Superior temporal gyrus (tissue), 1 donor: ENCODE measurements around the gene ZBTB20.
A peak's percentile ranks its signal among the peaks of the same experiment; 100 is the strongest.

Experiments used
- DNase-seq: peaks from one replicate; pipeline ENCODE4 v3.0.0-alpha.2; 2016; ENCODE audit errors: extremely low spot score

ZBTB20 gene

GRCh38 chr3:114377426-114377825, 769.7 kb downstream of the ZBTB20 start:
- DNase-seq = no peak

GRCh38 chr3:114376516-114377185, 770.4 kb downstream of the ZBTB20 start:
- no peak for DNase-seq

GRCh38 chr3:114375608-114376421, 771.3 kb downstream of the ZBTB20 start:
- no peak for DNase-seq

GRCh38 chr3:114374433-114374990, 772.6 kb downstream of the ZBTB20 start:
- no peak for DNase-seq

DNA sequence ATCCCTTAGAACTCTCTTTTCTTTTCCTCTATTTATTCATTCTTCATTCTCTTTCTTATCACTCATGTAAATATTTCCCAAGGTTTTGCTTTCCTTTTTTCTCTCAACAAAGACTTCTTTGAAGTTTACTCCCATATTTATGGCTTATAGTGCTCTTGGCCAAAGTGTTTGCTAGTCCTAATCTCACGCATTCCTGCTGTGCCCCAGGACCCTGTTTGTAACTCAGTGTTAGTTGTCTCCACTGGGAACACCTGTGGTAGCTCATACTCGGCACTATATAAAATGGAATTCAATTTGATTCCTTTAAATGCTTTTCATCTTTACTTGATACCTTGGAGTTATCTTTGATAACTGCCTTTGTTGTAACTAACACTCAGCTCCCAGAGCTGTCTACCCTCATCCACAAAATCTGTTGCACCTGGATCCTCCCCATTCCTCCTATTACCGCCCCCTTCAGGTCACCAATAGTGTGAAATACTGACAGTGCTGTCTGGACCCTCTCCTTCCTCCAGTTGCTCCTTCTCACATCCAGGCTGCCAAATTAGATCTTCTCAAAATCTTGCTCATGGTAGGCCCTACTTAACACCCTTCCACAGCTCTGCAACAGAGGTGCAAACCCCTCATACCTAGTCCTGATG, 776.4 kb downstream of the ZBTB20 start:
- DNase-seq = no peak

DNA sequence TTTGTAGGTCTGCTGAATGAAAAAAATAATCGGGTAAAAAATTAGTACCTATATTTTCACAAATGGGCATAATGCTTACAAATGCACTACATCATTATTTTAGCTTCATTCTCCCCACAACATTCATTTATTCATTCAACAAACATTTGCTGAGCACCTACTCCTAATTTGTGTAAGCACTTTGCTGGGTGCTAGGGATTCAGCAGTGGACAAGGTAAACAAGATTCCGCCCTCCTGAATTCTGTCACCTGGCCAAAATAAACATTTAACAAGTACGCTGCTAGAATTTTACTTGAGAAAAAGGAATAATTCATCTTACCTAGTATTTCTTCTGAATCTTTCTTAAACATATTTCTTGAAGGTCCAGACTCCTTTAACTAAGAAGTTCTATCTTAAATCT, 781.2 kb downstream of the ZBTB20 start:
- no peak for DNase-seq

DNA sequence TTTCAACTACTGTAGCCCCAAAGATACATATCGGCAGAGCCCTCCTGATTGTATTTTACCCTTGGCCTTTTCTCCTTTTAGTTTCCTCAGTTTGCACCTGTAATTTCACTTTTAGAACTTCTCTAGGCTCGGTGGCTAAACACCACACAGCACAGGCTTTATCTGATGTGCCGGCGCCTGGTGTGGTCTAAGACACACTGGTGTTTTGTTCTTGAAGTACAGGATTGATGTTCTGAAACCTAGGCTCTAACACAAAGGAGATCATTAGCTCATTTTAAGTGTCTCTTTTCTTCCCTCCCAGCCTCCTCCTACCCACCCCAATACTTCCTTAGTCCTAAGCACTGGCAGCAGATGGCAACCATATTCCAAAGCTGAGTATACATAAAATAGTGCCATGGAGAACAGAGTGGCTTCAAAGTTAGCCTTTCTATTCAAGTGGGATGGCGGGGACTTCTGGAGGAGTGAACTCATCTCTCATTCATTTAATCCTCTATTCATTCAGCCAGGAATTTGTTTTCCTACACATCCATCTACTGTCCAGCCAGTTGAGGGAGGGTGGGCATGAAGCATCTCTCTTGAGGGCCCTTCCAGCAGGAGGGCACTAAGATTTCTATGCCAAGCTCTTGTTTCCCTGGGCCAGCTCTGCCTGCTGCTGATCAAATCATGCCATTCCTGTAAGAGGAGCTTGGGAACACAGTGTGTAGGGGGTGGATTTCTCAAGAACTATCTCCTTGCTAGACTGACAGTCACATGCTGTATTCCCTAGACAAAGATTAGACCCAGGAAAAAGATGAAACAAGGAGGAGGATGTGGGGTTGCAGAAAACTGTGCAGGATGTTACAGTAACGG, 782.1 kb downstream of the ZBTB20 start:
- DNase-seq = no peak

- DNase-seq = peak; percentile 47
These were observed 783.4 kb downstream of the ZBTB20 start for GRCh38 chr3:114363554-114364202.

DNA sequence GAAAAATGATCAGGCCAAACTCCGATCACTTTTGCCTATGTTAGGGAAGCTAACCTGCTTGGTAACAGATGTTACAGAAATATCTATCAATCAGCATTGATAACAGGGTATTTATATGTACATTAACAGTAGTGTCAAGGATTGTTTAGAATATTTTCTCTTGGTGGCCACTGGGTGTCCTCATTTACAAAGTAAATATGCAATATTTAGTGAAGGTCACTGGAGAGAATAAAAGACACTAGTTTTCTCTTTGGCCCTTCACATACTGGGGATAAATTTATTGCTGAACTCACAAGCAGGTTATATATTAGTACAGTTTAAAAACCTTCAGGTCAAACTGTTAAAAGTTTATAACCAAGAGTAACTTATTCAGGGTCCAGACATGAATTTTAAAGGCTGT, 784.3 kb downstream of the ZBTB20 start:
- DNase-seq = peak; percentile 83

DNA sequence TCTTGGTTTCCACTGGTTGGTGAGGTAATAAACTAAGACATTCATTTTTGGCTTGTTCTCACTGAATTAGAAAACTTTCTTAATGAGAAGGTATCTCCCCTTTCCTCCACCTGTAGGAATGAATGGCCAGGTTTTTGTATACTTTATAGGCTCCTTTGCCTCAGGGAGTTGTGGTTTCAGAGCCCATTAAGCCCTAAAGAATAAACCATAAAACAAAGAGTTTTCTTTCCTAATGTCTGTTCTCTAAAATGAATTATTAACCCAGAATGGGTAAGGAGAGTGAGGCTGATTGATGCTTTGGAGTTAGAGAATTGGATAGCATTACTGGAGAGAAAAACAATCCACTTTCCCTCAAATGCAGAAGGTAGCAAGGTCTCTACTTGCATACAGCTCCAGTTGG, 785.7 kb downstream of the ZBTB20 start:
- no peak for DNase-seq

GRCh38 chr3:114356525-114356924, 790.6 kb downstream of the ZBTB20 start:
- no peak for DNase-seq

DNA sequence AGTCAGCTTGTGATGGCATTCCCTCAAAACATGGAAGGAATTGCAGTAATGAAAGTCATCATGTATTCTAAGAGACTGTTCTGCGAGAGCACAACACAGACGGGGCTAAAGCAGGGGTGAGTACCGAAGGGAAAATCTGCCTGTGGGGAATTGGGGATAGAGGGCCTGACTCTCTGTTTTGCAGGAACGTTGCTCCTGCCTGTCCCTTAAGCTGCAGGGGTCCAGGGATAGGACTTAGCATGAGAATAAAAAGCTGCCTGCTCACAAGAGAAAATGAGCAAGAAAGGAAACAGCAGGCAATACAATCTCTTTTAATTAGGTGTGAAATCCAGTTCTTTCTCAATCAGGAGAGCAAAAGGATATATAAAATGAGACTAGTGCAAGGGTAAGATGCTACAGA, 791.0 kb downstream of the ZBTB20 start:
- DNase-seq = no peak

- DNase-seq = no peak
These were observed 791.4 kb downstream of the ZBTB20 start for GRCh38 chr3:114355653-114356052.

DNA sequence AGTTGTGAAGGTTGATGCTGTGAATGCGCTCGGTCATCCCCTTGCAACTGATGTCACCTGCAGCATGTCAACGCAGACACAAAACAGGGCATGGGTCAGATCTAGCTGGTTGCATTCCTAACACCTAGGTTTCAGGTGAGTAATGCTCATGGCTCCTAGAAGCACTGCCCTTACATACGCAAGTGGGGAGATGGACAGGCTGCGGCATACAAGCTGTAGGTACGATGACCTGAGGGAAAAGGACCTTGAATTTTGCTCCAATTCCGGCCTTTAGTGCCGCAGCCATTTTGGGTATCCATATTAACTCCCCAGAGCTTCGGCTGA, 795.3 kb downstream of the ZBTB20 start:
- DNase-seq = no peak

DNA sequence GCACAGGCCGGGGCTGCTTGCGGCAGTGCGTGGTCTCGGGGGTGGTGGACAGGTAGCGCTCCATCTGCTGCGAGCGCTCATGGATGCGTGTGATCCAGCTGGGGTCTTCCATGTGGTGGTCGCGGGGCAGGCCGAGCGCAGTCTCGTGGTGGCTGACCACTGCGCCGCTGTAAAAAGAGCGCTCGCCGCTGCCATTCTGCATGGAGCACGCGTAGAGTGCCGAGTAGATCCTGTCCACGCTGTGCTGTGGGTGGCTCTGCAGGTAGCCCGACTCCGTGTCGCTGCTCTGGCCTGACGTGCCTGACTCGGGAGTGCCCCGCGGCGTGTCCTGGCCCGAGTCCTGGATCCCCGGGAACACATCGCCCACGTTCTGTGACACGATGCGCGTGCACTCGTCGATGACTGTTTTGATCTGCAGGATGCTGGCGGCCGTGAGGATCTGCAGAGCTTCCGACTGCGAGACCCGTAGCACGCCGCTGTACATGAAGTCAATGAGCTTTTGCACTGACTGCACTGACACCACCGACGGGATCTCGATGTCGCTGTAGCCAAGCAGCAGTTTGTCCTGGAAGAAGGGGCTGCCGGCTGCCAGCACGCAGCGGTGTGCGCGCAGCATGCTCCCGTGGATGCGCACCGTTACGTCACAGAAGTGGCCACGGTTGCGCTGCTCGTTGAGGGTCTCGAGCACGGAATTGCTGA, 795.8 kb downstream of the ZBTB20 start:
- no peak for DNase-seq

DNA sequence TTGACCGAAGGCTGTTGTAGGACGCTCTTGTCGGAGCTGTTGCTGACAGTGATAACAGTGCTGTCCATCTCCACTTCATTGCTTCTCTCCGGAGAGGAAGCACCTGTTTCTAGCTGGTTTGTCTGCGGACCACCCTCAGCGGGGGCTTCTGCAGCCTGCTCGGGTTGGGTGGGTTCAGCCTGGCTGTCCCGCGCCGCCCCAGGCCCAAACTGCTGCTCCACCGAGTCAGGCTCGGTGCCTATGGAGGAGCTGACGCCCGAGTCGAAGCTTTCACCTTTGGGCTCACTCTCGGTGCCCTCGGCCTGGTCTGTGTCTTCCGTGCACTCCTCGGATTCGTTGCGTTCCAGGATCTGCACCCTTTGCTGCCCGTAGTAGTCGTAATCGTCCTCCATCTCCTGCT, 796.4 kb downstream of the ZBTB20 start:
- no peak for DNase-seq

- DNase-seq = no peak
These were observed 796.8 kb downstream of the ZBTB20 start for GRCh38 chr3:114350271-114350670.

GRCh38 chr3:114344492-114344891, 802.6 kb downstream of the ZBTB20 start:
- no peak for DNase-seq

DNA sequence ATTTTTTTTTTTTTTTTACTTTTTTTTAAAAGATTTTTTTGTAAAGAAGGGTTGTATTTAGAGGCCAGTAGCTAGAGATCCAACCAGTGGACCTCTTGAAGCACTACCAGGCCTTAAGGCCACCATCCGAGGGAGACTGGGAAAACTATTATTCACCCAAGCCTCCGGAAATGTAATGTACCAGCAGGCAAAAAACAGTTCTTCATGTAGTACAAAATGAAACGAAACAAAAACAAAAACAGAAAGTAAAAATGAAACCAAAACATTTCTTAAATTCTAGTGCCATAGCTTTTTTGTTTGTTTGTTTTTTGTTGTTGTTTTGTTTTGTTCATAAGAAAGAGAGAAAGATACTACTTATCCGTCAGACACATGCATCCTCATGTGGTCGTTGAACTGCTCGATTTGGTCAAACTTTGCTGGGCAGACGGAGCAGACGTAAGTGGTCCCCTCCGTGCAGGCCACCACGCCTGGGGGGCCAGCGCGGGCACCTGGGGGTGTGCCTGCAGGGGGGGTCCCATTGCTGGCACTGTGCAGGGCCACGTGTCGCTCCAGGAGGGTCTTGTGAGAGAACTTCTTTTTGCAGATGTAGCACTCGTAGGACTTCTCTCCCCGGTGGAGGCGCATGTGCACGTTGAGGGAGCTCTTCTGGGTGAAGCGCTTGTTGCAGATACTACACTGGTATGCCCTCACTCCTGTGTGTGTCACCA, 808.3 kb downstream of the ZBTB20 start:
- no peak for DNase-seq

DNA sequence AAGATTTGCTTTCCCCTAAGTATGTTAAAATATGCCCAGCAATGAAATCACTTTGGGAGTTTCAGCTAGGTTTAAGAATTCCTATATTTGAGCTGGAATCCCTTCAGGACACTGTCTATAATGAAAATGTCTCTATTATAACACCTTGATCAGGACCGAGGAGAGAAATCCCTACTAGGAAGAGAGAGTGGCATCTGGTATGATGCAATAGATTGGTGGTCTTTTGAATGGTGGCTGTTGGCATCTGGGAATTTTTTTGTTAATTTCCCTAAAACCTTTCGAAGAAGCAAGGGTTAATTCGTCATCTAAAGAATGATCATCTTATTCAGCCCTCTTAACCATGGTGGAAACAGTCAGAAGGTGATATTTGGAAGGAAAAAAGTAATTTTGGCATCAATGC, 810.2 kb downstream of the ZBTB20 start:
- DNase-seq = no peak
